GM23338 (cell line): ENCODE data around the gene TNFRSF8.

Source experiments
- CREB1 ChIP-seq: fragments of 250-450 bp; sonication (Bioruptor Pico); IDR thresholded peaks from 2 replicates; pipeline ENCODE4 v1.5.0; 2020; ENCODE audit warnings: low read depth, mild to moderate bottlenecking, moderate library complexity
- CTCF ChIP-seq, 2 experiments: fragments of 200-600 bp in 1 of 2; sonication (generic) in 1 of 2; conservative IDR thresholded peaks; 2 replicates each; pipeline versions ENCODE4 v1.5.1 to v1.6.1; 2016 to 2017; ENCODE audit warnings: antibody characterized with exemption in 2 of 2, low read depth in 2 of 2, mild to moderate bottlenecking in 2 of 2, moderate library complexity in 1 of 2
- EZH2 ChIP-seq: fragments of 200-600 bp; sonication (generic); IDR thresholded peaks from one replicate; pipeline ENCODE4 v1.8.0; 2017; ENCODE audit warnings: antibody characterized with exemption, mild to moderate bottlenecking, low read depth; ENCODE audit not compliant: unreplicated experiment
- POLR2AphosphoS5 ChIP-seq: IDR thresholded peaks from 2 replicates; pipeline ENCODE4 v1.6.1; 2016; ENCODE audit warnings: antibody characterized with exemption, low read depth

- TF ChIP-seq CTCF (conservative IDR thresholded peaks at IDR 0.05; ENCODE audit: low read depth in 2 of 2): no peak
- no peak for TF ChIP-seq CREB1 (CRISPR knock-in tag)
- no peak for TF ChIP-seq EZH2
- no peak for TF ChIP-seq POLR2AphosphoS5
Observed at GRCh38 chr1:12026586-12026985, 36.5 kb upstream of the TNFRSF8 start.
